Liver (tissue), 9 donors: ENCODE data around the gene ASCL5. TPM values are rescaled to one million over a fixed set of nuclear protein-coding genes. Genes with fewer than 3 reads are reported as not detected.

Experiments used
- DNase-seq: peaks from one replicate; pipeline ENCODE4 v3.0.0-alpha.2; 2017; ENCODE audit warnings: low spot score
- H3K27ac ChIP-seq, 2 donors: one replicate each; pipeline ENCODE4 v1.7.0; 2013; ENCODE audit warnings: inconsistent platforms in 2 of 2, low read length in 2 of 2, control low read depth in 1 of 2, low read depth in 1 of 2, mild to moderate bottlenecking in 1 of 2
- H3K27me3 ChIP-seq, 4 donors: one replicate each; pipeline versions ENCODE4 v1.6.1 to v1.7.0; 2013; ENCODE audit warnings: low read length in 3 of 4, inconsistent platforms in 1 of 4, mild to moderate bottlenecking in 1 of 4, moderate library complexity in 1 of 4; ENCODE audit not compliant: control insufficient read depth in 4 of 4, insufficient read depth in 4 of 4
- H3K36me3 ChIP-seq, 4 donors: one replicate each; pipeline versions ENCODE4 v1.6.1 to v1.7.0; 2013; ENCODE audit warnings: low read length in 3 of 4, mild to moderate bottlenecking in 3 of 4, low read depth in 1 of 4, moderate library complexity in 1 of 4; ENCODE audit not compliant: control insufficient read depth in 4 of 4, insufficient read depth in 3 of 4
- H3K4me1 ChIP-seq, 4 donors: one replicate each; pipeline versions ENCODE4 v1.6.1 to v1.7.0; 2013; ENCODE audit warnings: low read length in 3 of 4, mild to moderate bottlenecking in 3 of 4, moderate library complexity in 1 of 4; ENCODE audit not compliant: control insufficient read depth in 4 of 4, insufficient read depth in 4 of 4
- H3K4me3 ChIP-seq, 3 donors: one replicate each; pipeline versions ENCODE4 v1.6.1 to v1.7.0; 2013; ENCODE audit warnings: low read length in 3 of 3, control low read depth in 1 of 3, low read depth in 1 of 3, mild to moderate bottlenecking in 1 of 3
- H3K9ac ChIP-seq, 2 donors: one replicate each; pipeline ENCODE4 v1.7.0; 2013; ENCODE audit warnings: low read length in 2 of 2, mild to moderate bottlenecking in 2 of 2, moderate library complexity in 2 of 2, control low read depth in 1 of 2, low read depth in 1 of 2
- H3K9me3 ChIP-seq, 4 donors: one replicate each; pipeline versions ENCODE4 v1.6.1 to v1.7.0; 2013; ENCODE audit warnings: low read length in 3 of 4; ENCODE audit not compliant: control insufficient read depth in 4 of 4
- CTCF ChIP-seq: fragments of 150-350 bp; IDR thresholded peaks from 2 replicates; pipeline ENCODE4 v1.5.1; 2017; ENCODE audit warnings: improper control_type of control experiment, low read depth, low read length; ENCODE audit not compliant: missing input control
- EGR1 ChIP-seq, 2 donors: IDR thresholded peaks; 2 replicates each; pipeline ENCODE4 v1.6.1; 2016 to 2018; ENCODE audit warnings: antibody characterized with exemption in 2 of 2, low read depth in 2 of 2
- FOXA1 ChIP-seq: IDR thresholded peaks from 2 replicates; pipeline ENCODE4 v1.6.1; 2016; ENCODE audit warnings: antibody characterized with exemption
- FOXA2 ChIP-seq: IDR thresholded peaks from 2 replicates; pipeline ENCODE4 v1.6.1; 2016; ENCODE audit warnings: antibody characterized with exemption
- GABPA ChIP-seq, 2 donors: IDR thresholded peaks in 1 of 2; conservative IDR thresholded peaks in 1 of 2; 2 replicates each; pipeline ENCODE4 v1.6.1; 2016; ENCODE audit warnings: antibody characterized with exemption in 2 of 2, mild to moderate bottlenecking in 1 of 2, moderate library complexity in 1 of 2
- HNF4A ChIP-seq, 2 donors: conservative IDR thresholded peaks; 2 replicates each; pipeline ENCODE4 v1.6.1; 2016; ENCODE audit warnings: antibody characterized with exemption in 2 of 2, mild to moderate bottlenecking in 2 of 2
- HNF4G ChIP-seq: IDR thresholded peaks from 2 replicates; pipeline ENCODE4 v1.6.1; 2016; ENCODE audit warnings: antibody characterized with exemption
- MAX ChIP-seq: IDR thresholded peaks from 2 replicates; pipeline ENCODE4 v1.6.1; 2016; ENCODE audit warnings: antibody characterized with exemption
- NR2F2 ChIP-seq: IDR thresholded peaks from 2 replicates; pipeline ENCODE4 v1.6.1; 2016; ENCODE audit warnings: antibody characterized with exemption
- RAD21 ChIP-seq, 2 donors: IDR thresholded peaks; 2 replicates each; pipeline ENCODE4 v1.6.1; 2016; ENCODE audit warnings: antibody characterized with exemption in 2 of 2, mild to moderate bottlenecking in 2 of 2
- REST ChIP-seq: IDR thresholded peaks from 2 replicates; pipeline ENCODE4 v1.6.1; 2016; ENCODE audit warnings: antibody characterized with exemption, mild to moderate bottlenecking
- RXRA ChIP-seq, 2 donors: IDR thresholded peaks; 2 replicates each; pipeline ENCODE4 v1.6.1; 2017 to 2018; ENCODE audit warnings: antibody characterized with exemption in 2 of 2, mild to moderate bottlenecking in 1 of 2
- SP1 ChIP-seq: IDR thresholded peaks from 2 replicates; pipeline ENCODE4 v1.6.1; 2018; ENCODE audit warnings: antibody characterized with exemption, mild to moderate bottlenecking
- TAF1 ChIP-seq: conservative IDR thresholded peaks from 2 replicates; pipeline ENCODE4 v1.6.1; 2016; ENCODE audit warnings: antibody characterized with exemption, mild to moderate bottlenecking
- WGBS: extraction: QIAGEN DNeasy Blood & Tissue Kit; methylation state at CpG from one replicate; pipeline ENCODE4 v1.1.7; 2013; 5-methylcytosine and 5-hydroxymethylcytosine counted together
- polyA plus RNA-seq, 2 donors: library from polyadenylated mRNA; stranded (reverse) in 1 of 2; unstranded in 1 of 2; fragments of 200-250 nt in 1 of 2; fragments of >200 nt in 1 of 2; fragmentation: Nextera tagmentation in 1 of 2; extraction: Ambion mirVana in 1 of 2; gene quantifications; one replicate each; pipeline versions ENCODE4 v1.2.1 to v1.2.3, GENCODE V29; 2013 to 2015
- total RNA-seq, 2 donors: library from RNA; depleted of rRNA; stranded (reverse); fragments of >200 nt; gene quantifications; one replicate each; pipeline ENCODE4 v1.2.3, GENCODE V29; 2014
- TF ChIP-seq, protein P1 (sequence below): IDR thresholded peaks from 2 replicates; pipeline ENCODE4 v1.6.1; 2016; ENCODE audit warnings: antibody characterized with exemption
- donor health status: healthy.
- donor health status: healthy.
- donor health status: healthy.
- donor health status: healthy.
- donor health status: healthy.

Gene ASCL5
- total and polyA plus RNA-seq, 4 donors: not detected

DNA sequence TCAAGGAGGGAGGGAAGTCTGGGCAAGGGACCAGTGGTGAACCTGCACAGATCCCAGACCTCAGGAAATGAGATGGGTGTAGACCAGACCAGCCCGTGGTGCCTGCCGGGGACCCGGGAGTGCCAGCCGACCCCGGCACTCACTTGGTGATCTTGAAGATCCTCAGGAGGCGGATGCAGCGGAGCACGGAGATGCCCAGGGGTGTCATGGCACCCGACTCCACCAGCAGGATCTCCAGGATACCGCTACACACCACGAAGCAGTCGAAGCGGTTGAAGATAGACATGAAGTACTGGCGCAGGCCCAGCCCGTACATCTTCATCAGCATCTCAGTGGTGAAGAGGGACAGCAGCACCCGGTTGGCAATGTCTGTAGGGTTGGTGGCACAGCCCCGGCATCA, 49.2 kb downstream of the ASCL5 start:
- TF ChIP-seq RAD21 (IDR thresholded peaks at IDR 0.05) (no peak), MAX (no peak), GABPA (IDR thresholded peaks at IDR 0.05 in 1 of 2, conservative IDR thresholded peaks at IDR 0.05 in 1 of 2) (no peak), RXRA (IDR thresholded peaks at IDR 0.05) (no peak), HNF4G (no peak), SP1 (no peak), REST (no peak), NR2F2 (no peak), FOXA2 (no peak)
- TF ChIP-seq, protein P1, sequence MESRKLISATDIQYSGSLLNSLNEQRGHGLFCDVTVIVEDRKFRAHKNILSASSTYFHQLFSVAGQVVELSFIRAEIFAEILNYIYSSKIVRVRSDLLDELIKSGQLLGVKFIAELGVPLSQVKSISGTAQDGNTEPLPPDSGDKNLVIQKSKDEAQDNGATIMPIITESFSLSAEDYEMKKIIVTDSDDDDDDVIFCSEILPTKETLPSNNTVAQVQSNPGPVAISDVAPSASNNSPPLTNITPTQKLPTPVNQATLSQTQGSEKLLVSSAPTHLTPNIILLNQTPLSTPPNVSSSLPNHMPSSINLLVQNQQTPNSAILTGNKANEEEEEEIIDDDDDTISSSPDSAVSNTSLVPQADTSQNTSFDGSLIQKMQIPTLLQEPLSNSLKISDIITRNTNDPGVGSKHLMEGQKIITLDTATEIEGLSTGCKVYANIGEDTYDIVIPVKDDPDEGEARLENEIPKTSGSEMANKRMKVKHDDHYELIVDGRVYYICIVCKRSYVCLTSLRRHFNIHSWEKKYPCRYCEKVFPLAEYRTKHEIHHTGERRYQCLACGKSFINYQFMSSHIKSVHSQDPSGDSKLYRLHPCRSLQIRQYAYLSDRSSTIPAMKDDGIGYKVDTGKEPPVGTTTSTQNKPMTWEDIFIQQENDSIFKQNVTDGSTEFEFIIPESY: no peak
- no peak overlapping the region for H3K4me3 ChIP-seq
- H3K27me3 ChIP-seq: no peaks in the 10 kb centered on the region
- no peaks in the 10 kb centered on the region for H3K9me3 ChIP-seq
- no peak overlapping the region for H3K27ac ChIP-seq
- no peaks in the 10 kb centered on the region for H3K4me1 ChIP-seq
- WGBS: 95% methylated on average over 17 of the region's 17 CpGs
- no peaks in the 10 kb centered on the region for H3K36me3 ChIP-seq
- H3K9ac ChIP-seq: no peak overlapping the region
- no peak for DNase-seq

DNA sequence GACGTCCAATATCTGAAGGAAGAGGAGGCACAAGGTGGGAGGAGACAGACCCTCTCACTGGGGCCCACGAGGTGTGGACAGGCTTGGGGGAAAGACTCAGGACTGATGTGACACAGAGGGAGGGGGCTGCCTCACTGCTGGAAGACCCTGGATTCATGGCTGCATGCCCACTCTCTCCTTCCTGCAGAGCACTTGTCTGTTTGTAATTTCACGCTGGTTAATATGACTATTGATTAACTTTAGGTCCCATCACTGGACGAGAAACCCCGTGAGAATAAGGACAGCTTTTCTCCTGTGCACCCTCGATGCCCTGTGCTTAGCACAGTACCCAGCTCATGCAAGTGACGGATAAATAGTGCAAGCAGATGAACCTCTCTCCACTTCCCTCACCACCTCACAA, 49.9 kb downstream of the ASCL5 start:
- TF ChIP-seq RAD21 (IDR thresholded peaks at IDR 0.05) (no peak), RXRA (IDR thresholded peaks at IDR 0.05) (no peak), HNF4G (no peak), GABPA (IDR thresholded peaks at IDR 0.05 in 1 of 2, conservative IDR thresholded peaks at IDR 0.05 in 1 of 2) (no peak), TAF1 (no peak), FOXA2 (no peak), MAX (no peak), EGR1 (IDR thresholded peaks at IDR 0.05; ENCODE audit: low read depth in 2 of 2) (no peak), FOXA1 (no peak), CTCF (no peak), HNF4A (conservative IDR thresholded peaks at IDR 0.05) (no peak)
- no peak overlapping the region for H3K4me3 ChIP-seq
- H3K36me3 ChIP-seq: no peaks in the 10 kb centered on the region
- H3K27ac ChIP-seq: no peak overlapping the region
- H3K27me3 ChIP-seq: no peaks in the 10 kb centered on the region
- no peak for DNase-seq
- H3K9ac ChIP-seq: no peak overlapping the region
- 65% methylated on average over 7 of the region's 7 CpGs for whole genome bisulfite sequencing
- no peaks in the 10 kb centered on the region for H3K4me1 ChIP-seq
- no peaks in the 10 kb centered on the region for H3K9me3 ChIP-seq
